Fibroblast of pulmonary artery (primary cell): Measurements from ENCODE around the gene JAGN1.
"Not testable (repeated sequence)": the region's sequence is repeated elsewhere in the genome, so short reads cannot be mapped to it uniquely, and the experiment has no call there.

Source experiments
- DNase-seq: peaks from one replicate; pipeline ENCODE4 v3.0.0-alpha.2; 2010; ENCODE audit warnings: low read depth
- H3K4me3 ChIP-seq: replicated peaks from 2 replicates; pipeline ENCODE4 v1.5.1; 2011; ENCODE audit warnings: low read depth, mild to moderate bottlenecking, control low read depth, low read length, moderate library complexity
- CTCF ChIP-seq: IDR thresholded peaks from 2 replicates; pipeline ENCODE4 v1.5.1; 2011; ENCODE audit warnings: mild to moderate bottlenecking, control low read depth, low read length, inconsistent platforms; ENCODE audit errors: missing control alignments

The JAGN1 gene

DNA sequence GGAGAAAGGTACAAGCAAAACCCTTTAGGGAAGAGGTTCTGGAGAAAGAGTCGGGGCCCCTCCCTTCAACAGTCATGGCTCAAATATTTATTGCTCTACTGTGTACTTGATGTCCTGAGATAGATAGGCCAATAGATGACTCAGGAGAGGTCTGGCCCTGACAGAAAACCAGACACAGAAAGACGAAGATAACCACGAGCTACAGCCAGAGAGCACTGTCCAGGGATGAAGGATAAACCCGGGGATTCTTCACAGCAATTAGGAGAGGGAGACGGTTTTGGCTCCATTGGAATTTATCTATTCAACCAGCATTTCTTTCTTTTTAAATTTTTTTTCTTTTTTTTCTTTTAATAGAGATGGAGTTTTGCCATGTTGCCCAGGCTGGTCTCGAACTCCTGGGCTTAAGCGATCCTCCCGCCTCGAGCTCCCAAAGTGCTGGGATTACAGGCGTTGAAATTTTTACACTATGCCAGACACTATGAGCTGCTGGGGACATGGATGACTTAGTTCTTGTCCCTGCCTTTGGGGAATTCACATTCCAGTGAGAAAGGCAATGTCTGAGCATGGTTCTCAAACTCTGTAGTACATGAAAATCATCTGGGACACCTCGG lies 5.8 kb upstream of the JAGN1 start:
- H3K4me3 ChIP-seq, result no peak overlapping the region
- DNase-seq, result peak; percentile 77
- no peak for TF ChIP-seq CTCF

DNA sequence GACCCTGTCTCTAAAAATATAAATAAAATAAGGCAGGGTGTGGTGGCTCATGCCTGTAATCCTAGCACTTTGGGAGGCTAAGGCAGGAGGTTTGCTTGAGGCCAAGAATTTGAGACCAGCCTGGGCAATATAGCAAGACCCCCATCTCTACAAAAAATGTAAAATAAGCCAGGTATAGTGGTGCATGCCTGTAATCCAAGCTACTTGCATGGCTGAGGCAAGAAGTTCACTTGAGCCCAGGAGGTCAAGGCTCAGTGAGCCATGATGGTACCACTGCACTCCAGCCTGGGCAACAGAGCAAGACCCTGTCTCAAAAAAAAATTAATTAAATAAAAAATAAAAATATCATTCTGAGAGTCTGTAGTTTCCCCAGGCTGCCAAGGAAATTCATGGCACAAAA lies 4.1 kb upstream of the JAGN1 start:
- DNase-seq, result no peak
- TF ChIP-seq CTCF, result no peak

GRCh38 chr3:9887480-9887879 lies 2.9 kb upstream of the JAGN1 start:
- no peak for DNase-seq
- no peak for TF ChIP-seq CTCF
- no peak overlapping the region for H3K4me3 ChIP-seq

More for the DNA sequence above, 4.1 kb upstream of the JAGN1 start:
- H3K4me3 ChIP-seq, result no peak overlapping the region

DNA sequence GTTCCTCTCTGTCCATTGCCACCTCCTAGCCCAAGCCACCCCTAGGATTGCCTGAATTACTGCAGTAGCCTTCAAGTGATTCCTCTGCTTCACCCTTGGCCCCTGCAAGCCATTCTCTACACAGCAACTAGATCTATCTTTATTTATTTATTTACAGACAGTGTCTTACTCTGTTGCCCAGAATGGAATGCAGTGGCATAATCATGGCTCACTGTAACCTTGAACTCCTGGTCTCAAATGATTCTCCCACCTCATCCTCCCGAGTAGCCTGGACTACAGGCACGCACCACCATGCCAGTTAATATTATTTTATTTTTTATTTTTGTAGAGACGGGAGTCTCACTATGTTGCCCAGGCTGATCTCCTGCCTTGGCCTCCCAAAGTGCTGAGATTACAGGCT lies 1.9 kb upstream of the JAGN1 start:
- no peak for TF ChIP-seq CTCF
- DNase-seq, result no peak
- no peak overlapping the region for H3K4me3 ChIP-seq

DNA sequence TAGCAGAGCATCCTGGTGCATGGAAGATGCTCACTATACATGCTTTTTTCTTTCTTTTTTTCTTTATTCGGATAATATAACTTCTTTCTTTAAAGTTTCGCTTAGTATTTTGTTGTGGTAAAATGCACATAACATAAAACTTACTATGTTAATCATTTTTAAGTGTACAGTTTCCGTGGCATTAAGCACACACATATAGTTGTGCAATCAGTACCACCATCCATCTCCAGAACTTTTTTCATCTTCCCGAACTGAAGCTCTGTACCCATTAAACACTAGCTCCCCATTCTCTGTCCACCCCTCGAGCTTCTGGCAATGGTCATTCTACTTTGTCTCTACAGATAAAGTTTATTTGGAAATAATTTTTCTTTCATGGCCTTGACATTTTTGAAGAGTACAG lies 1.0 kb upstream of the JAGN1 start:
- H3K4me3 ChIP-seq, result no peak overlapping the region
- no peak for TF ChIP-seq CTCF
- no peak for DNase-seq

DNA sequence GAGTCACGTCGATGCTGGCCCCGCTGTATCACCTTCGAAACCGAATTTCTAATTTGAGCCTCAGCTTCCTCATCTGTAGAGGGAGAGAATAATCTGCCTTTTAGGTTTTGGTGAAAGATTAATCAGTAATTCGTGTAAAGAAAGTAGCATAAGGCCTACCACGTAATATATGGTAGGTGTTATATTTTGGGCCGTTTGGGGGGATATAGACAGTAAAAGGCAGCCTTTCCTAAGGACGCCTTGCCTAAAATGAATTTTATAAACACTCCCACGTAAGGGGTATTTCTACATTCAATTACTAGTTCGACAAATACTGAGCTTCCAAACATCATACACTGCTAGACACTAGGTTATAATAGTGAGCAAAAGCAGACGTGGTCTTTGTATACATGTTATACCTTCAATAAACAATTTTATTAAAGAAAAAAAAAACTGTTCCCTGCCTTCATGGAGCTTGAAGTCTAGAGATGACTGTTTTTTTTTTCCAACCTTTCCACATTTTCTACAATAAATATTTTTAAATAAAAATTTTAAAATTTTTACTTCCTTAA lies 737 bp downstream of the JAGN1 start:
- DNase-seq, result no peak
- TF ChIP-seq CTCF, result no peak
- H3K4me3 ChIP-seq, result peak overlapping the region; percentile 94

- no peak for TF ChIP-seq CTCF
- no peak for DNase-seq
- H3K4me3 ChIP-seq, result no peak overlapping the region
These were observed 3.3 kb downstream of the JAGN1 start for GRCh38 chr3:9893739-9894138.

DNA sequence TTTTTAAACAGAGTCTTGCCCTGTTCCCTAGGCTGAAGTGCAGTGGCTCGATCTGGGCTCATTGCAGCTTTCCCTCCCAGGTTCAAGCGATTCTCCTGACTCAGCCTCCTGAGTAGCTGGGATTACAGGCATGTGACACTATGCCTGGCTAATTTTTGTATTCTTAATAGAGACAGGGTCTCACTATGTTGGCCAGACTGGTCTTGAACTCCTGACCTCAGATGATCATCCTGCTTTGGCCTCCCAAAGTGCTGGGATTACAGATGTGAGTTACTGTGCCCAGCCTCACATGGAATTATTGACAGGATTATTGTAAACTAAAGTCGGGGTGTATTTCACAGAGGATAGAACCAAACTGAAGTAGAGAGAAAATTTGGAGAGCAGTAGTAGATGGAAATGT lies 5.3 kb downstream of the JAGN1 start:
- DNase-seq, result not testable (repeated sequence)

DNA sequence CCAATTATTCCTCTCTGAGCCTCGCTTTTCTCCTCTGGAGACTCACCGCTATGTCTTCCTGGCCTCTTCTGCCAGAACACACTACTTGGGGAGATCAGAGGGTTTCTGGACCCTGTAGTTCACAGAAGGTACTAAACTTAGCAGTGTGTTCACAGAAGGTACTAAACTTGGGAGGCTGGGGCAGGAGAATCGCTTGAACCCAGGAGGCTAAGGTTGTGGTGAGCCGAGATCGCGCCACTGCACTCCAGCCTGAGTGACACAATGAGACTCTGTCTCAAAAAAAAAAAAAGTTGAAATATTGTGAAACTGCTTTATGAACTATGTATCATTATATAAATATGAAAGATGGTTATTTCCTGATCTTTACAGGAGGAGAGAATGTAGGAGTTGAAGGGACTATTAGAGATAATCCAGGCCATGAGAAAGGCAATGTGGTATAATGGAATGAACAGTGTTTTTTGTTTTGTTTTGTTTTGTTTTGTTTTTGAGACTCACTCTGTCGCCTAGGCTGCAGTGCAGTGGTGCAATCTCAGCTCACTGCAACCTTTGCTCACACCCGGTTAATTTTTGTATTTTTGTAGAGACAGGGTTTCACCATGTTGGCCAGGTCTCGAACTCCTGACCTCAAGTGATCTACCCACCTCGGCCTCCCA lies 6.5 kb downstream of the JAGN1 start:
- H3K4me3 ChIP-seq, result not testable (repeated sequence)
- DNase-seq, result peak; percentile 61

More for the DNA sequence above, 5.3 kb downstream of the JAGN1 start:
- not testable (repeated sequence) for H3K4me3 ChIP-seq
